ENCODE measurements around the gene CBX3.

GRCh38 chr7:26183545-26184280 is 17.8 kb upstream of the CBX3 start:
- TF ChIP-seq CTCF (IDR thresholded peaks at IDR 0.05; ENCODE audit: insufficient read depth, low read length, poor library complexity, severe bottlenecking) (no peak), EZH2phosphoT487 (conservative IDR thresholded peaks at IDR 0.05; ENCODE audit: low read length) (no peak)

Data from SU-DHL-6 (cell line).